Stimulated activated CD8-positive, alpha-beta memory T cell treated with anti-CD3 and anti-CD28 coated beads, Interleukin-4, amount 100 ng/mL, for 1 hour (primary cell): ENCODE measurements around the gene CKMT2.

Experiments
- DNase-seq, 2 donors: peaks; one replicate each; pipeline ENCODE4 v3.0.0-alpha.2; 2020; ENCODE audit warnings: low read depth in 2 of 2, low spot score in 1 of 2

Gene CKMT2

DNA sequence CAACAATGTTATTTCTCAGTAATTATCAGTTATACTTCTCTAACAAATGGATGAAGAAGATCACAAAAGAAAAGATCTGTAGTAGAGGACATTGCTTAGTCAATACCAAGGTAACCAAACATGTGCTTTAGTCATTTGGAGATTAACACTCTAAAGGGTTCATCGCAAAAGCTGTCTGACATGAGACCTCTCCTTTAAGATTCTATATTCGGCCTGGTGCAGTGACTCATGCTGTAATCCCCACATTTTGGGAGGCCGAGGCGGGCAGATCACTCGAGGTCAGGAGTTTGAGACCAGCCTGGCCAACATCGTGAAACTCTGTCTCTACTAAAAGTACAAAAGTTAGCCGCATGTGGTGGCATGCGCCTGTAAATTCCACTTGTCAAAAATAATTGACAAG, 18.3 kb upstream of the CKMT2 start:
- no peak for DNase-seq

GRCh38 chr5:81216152-81216551, 17.0 kb upstream of the CKMT2 start:
- no peak for DNase-seq

DNA sequence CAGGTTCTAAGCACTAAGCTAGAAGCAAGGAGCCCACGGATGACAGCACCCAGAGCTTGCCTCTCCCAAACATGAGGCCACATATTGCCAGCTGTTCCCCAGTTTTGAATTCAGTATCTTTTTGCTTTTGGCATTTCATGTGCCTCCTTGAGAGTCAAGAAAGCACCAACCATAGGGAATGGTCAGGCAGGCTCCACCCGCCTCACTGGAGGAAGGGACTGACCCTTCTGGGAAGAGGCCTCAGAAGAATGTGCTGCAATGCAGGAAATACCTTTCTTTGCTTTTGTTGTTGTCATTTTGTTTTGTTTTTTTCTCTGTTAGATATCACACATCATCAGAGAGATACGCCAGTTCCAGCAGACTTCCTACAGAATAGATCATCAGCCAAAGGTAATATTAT, 13.7 kb upstream of the CKMT2 start:
- DNase-seq, result no peak

DNA sequence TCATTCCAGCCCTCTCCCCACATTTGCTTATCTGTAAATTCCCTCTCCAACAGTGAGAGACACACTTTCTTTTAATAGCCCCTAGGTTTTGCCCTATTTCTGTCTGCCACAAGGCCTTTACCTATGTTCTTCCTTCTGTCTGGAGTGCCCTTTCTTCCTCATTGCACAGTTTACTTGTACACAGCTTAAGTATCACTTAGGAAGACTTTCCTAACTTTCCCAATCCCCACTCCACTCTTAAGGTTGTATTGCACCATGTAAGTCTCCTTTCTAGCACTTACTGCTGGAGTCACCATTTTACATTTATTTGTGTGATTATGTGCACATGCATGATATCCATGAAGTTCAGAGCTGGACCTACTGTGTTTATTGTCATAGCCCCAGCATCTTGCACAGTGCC, 10.8 kb upstream of the CKMT2 start:
- no peak for DNase-seq

DNA sequence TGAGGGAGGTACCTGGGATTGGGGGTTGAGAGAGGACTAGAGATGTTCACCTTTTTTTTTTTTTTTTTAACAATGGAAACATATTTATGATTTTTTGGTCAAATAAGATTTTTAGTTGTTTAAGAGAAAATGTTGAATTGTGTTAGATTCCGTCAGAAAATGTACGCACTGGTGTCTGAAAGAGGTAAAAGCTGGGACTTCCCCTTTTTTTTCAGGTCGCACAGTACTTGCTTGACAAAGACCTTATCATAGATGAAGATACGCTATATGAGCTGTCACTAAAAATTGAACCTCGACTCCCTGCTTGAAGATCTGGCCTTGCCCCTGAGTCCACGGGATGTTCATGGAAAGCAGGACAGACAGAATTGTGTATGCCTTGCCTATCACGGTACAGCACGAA, 7.7 kb upstream of the CKMT2 start:
- no peak for DNase-seq

GRCh38 chr5:81226286-81226685, 6.8 kb upstream of the CKMT2 start:
- DNase-seq, result no peak

DNA sequence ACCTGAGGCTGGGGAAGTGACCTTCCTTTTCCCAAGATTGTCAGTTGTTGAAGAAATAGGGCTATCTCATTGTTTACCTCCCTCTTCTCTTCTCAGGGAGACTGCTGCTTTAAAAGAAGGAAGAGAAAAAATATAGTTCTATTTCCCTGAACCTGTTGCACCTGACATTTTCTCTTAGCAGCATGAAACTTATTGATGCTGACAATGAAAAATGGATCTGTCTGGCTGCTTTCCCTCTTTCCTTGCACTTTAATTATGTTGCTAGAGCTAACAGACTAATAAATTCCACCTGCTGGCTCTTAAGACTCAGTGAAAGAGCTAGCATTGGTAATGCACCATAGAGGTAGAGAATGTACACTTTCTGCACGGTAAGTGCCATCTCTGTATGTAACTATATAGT, 6.2 kb upstream of the CKMT2 start:
- DNase-seq, result no peak

GRCh38 chr5:81228084-81228483, 5.0 kb upstream of the CKMT2 start:
- DNase-seq, result no peak

- DNase-seq, result no peak
These were observed 2.7 kb upstream of the CKMT2 start for GRCh38 chr5:81230416-81230815.

DNA sequence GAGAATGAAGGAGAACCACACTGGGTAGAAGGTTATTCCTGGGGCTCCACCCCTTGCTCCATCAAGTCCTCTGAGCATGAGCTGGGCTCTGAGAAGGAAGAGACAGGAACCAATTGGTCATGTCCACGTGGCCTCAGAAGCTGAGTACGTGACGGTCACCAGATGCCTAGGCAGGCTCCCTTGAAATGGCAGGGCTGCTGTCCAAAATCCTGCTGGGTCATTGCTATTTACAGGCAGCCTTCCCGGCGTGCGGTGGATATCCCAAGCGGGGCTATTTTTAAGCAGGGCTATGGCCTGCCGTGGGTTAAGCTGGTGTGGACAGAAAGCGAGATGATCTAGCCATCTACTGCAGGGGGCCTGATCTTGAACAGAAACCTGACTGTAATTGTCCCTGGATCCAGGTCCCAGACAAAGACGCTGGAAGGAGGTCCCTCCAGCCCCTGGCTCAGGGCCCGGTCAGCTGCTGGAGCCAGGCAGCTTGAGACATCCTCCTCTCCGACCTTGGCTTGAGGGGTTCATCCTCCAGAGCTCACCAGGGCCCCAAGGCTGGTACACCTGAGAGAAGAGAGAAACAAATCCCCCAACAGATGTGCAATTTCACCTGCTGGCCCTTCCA, 550 bp upstream of the CKMT2 start:
- DNase-seq, result no peak

- DNase-seq, result no peak
These were observed 1.2 kb downstream of the CKMT2 start for GRCh38 chr5:81234299-81234698.

- no peak for DNase-seq
These were observed 1.7 kb downstream of the CKMT2 start for GRCh38 chr5:81234801-81235200.

- DNase-seq, result no peak
These were observed 2.4 kb downstream of the CKMT2 start for GRCh38 chr5:81235287-81236072.

DNA sequence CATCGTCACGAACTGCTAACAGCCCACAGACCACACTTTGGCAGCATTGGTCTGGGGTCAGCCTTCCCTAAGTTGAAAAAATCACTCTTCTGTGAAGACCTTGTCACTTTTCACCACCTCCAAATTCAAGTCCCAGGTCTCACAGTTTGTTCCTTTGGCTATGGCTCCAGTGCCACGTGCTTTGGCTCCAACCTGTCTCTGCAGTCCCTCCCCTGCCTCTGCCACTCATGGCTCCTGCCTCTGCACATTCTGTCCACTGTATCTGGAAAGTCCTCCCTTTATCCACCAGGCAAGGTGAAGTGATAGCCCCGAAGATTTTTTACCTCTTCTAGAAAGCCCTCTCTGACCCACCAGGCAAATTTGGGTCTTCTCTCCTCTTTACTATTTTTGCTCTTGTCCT, 5.3 kb downstream of the CKMT2 start:
- DNase-seq, result no peak

DNA sequence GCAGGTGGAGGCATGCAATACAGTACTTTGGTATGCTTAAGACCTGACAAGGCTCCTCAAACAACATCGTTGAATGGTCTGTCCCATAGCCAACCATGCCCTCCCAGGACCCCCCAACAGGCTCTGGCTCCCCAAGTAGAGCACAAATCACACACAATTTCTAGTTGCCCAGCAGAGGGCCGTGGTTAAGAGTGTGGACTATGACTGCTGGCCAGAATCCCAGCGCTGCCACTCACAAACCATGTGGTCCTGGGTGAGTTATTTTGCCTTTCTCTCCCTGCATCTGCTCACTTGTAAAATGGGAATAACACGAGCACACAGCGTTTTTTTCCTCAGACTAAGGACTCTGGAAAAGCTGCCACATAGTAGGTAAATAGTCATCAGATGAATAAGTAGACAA, 6.5 kb downstream of the CKMT2 start:
- DNase-seq, result no peak

- DNase-seq, result no peak
These were observed 7.9 kb downstream of the CKMT2 start for GRCh38 chr5:81241001-81241400.

DNA sequence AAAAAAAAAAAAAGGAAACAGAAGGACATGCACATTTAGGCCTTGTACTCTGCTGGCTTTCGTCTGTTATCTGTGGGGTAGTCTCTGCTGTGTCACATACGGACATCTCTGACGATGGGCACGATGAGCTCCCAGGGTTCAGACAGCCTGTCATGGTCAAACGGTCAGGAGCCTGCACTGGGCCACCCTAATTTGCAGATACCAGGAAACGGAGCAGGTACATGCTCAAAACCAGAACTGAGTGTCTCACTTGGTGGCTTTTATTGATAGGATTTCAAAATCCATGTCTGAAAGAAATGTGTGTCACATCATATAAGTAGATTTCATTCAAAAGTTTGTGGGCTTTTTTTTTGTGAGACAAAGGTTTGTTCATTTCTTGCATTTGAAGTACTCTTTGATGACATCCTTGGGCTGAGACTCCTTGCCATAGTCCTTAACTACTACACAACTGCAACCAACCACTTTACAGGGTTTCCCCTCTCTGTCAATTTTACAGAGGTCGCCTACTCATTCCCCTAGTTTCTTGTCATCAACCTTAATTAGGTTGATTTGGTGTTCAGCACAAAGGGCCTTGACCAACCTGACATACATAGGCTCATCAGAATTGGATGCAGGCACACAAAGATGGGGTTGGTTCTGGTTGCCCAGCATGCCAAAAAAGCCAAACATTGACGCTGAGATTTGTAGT, 9.0 kb downstream of the CKMT2 start:
- DNase-seq, result no peak

DNA sequence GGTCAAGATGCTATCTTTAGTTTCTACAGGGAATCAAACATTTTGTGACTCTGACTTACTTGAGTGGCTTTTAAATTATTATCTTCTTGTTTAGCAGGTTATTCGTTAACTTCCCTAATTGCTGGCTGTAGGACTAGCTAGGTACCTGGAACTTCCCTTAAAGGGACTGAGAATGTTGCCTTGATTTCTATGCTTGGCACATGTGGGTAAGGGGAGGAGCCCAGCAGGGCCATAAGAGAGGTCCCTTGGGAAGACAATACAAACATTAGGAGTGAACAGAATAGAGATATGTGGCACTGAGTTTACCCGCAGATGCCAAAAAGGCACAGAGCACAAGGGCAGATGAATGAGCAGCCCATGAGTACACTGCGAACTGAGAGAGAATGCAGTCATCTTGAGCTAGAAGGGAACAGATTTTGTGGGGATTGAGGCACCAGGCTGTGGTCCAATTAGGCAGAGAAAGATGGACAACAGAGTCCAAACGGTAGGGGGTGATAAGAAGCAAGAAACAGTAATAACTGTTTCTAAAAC, 9.8 kb downstream of the CKMT2 start:
- DNase-seq, result no peak

DNA sequence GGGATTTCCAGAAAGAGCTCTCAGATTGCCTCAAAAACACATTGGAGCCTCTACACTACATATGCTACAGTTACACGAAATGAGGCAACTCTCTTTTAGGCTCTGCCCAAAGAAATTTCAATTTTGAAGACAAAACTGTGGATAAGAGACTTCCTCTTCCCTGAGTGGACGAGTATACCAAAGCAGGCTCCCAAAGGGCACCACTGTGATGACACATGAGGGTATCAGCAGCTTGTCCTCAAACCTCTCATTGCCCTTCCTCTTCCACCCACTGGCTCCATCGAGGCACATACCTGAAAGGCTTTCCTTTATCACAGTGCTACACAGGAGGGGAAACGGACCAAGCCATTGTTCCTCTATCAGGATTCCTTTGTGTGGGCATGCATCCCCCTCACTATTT, 11.3 kb downstream of the CKMT2 start:
- DNase-seq, result no peak

- no peak for DNase-seq
These were observed 12.7 kb downstream of the CKMT2 start for GRCh38 chr5:81245871-81246235.

DNA sequence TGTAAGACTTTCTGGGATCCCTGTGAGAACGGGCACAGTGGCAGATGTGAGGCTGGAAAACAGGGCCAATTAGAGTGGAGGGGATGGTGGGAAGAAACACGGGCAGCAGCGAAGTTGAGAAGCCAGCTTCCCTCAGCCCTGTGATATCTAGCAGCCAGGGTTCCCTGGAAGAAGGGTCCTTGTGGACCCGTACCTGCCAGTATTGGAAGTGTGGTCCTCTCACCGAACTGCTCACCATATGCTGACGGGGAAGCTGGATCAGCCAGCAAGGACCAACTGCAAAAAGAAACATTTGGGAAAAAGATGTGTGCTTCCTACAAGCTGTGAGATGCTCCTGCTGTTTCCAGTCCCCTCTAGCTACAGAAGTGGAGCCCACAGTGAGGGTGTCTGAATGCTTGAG, 13.6 kb downstream of the CKMT2 start:
- no peak for DNase-seq

DNA sequence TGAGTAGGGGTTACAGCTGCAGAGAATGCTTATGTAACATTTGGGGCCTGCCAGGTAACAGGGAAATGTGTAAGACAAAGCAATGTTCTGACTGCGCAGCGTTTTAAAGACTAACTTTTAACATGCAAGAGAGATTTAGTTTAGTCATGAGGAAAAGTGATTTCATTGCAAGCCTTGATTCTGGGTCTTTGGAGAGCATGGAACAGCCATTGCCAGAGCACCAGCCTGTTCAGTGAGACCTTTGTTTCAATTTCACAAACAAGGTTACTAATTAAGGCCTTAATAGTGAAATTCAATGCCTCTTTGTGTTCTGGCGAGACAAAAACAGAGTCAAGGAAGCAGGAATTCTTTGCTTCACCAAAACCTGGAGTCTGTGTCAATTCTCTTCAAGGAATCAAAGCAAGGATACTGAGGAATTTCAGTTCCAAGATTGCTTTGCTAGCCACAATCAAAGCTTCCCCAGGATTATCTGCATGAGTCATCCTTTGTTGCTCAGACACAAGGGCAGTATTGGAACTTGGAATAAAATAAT, 14.4 kb downstream of the CKMT2 start:
- DNase-seq, result no peak
